GM12873 (cell line): ENCODE measurements around the gene FTH1.

Source experiments
- TF ChIP-seq, protein P1 (sequence below): IDR thresholded peaks from 2 replicates; pipeline ENCODE4 v1.5.1; 2012; ENCODE audit warnings: low read depth, mild to moderate bottlenecking, moderate library complexity, low read length, control low read depth; ENCODE audit not compliant: insufficient read depth; ENCODE audit errors: missing control alignments

The FTH1 gene

DNA sequence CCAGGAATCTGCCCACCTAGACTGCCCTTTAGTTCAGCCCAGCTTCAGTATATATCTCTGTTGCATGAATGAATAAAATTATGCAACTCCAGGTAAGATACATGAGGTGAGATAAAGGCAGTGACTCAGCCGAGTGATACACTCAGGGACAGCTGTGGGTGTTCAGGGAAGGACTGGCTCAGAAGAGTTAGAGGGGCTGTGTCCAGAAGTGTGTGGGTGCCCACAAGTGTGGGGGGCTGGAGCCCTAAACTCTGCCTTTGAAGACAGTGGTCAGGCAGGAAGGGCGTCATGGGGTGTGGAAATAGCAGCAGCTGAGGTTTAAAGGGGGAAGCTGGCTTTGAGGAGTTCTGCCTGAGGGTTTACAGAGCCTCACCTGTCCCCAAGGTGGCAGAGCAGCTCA is 8.3 kb downstream of the FTH1 start:
- TF ChIP-seq, protein P1, sequence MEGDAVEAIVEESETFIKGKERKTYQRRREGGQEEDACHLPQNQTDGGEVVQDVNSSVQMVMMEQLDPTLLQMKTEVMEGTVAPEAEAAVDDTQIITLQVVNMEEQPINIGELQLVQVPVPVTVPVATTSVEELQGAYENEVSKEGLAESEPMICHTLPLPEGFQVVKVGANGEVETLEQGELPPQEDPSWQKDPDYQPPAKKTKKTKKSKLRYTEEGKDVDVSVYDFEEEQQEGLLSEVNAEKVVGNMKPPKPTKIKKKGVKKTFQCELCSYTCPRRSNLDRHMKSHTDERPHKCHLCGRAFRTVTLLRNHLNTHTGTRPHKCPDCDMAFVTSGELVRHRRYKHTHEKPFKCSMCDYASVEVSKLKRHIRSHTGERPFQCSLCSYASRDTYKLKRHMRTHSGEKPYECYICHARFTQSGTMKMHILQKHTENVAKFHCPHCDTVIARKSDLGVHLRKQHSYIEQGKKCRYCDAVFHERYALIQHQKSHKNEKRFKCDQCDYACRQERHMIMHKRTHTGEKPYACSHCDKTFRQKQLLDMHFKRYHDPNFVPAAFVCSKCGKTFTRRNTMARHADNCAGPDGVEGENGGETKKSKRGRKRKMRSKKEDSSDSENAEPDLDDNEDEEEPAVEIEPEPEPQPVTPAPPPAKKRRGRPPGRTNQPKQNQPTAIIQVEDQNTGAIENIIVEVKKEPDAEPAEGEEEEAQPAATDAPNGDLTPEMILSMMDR = peak; percentile 9

- TF ChIP-seq, protein P1 = no peak
These were observed 8.8 kb downstream of the FTH1 start for GRCh38 chr11:61958590-61958989.

GRCh38 chr11:61957021-61957770 is 10.2 kb downstream of the FTH1 start:
- TF ChIP-seq, protein P1 = no peak

DNA sequence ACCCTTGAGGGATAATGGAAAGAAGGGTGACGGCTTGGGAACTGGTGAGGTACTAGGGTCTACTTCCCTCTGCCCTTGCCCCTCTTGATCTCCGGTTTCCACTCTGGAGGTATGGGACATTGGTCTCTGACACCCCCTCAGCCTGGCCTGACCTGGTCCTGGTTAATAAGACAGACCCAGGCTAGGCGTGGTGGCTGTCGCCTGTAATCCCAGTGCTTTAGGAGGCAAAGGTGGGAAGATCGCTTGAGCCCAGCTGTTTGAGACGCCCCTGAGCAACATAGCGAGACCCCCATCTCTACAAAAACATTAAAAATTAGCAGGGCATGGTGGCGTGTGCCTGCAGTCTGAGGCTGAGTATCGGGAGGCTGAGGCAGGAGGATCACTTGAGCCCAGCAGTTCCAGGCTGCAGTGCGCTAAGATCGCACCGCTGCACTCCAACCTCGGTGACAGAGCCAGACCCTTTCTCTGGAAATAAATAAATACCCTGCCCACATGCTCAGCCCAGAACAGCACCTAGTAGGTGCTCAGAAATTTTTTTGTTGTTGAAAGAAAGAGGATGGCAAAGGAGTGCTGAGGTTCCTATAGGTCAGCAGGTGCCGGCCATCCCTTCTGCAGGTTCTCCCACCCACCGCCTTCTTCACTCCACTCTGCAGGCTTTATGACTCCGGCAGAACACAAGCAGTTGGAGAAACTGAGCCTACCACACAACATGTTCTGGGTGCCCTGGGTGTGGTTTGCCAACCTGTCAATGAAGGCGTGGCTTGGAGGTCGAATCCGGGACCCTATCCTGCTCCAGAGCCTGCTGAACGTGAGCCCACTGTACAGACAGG is 11.0 kb downstream of the FTH1 start:
- TF ChIP-seq, protein P1 = no peak

GRCh38 chr11:61955422-61956135 is 11.9 kb downstream of the FTH1 start:
- TF ChIP-seq, protein P1 = no peak

DNA sequence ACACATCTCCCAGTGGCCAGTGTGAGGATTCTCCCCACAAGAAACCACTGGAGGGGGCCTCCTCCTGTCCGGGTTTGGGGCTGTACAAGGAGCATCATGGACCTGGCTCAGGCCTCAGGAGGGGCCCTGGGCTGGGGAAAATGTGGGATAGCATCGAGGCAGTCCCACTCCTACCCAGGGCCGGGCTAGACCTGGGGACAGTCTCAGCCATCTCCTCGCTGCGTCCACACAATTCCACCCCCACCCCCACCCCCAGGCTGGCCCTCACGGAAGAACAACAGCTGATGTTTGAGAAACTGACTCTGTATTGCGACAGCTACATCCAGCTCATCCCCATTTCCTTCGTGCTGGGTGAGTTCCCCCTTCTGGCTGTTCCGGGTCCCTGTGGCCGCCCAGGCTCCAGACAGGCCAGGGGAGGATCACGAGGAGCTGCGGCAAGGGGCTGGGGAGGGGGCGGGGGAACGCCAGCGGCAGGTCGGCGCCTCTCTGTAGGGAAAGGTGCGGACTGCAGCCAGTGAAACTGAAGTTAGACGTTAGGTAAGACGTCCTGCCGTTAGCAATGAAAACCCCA is 12.5 kb downstream of the FTH1 start:
- TF ChIP-seq, protein P1 = no peak
